Skeletal muscle satellite cell (primary cell): ENCODE data around the gene CATSPER4.

Experiments used
- H3K27me3 ChIP-seq: 2 replicates; pipeline ENCODE4 v1.7.0; 2013; ENCODE audit warnings: low read length; ENCODE audit not compliant: control insufficient read depth, insufficient read depth
- H3K36me3 ChIP-seq: 2 replicates; pipeline ENCODE4 v1.7.0; 2013; ENCODE audit warnings: mild to moderate bottlenecking, control low read depth, low read length; ENCODE audit not compliant: insufficient read depth
- H3K4me1 ChIP-seq: 2 replicates; pipeline ENCODE4 v1.7.0; 2013; ENCODE audit warnings: low read length; ENCODE audit not compliant: control insufficient read depth, insufficient read depth
- H3K4me2 ChIP-seq: 2 replicates; pipeline ENCODE4 v1.7.0; 2013; ENCODE audit warnings: mild to moderate bottlenecking, low read length
- H3K4me3 ChIP-seq: 2 replicates; pipeline ENCODE4 v1.7.0; 2013; ENCODE audit warnings: low read length
- H3K9ac ChIP-seq: 2 replicates; pipeline ENCODE4 v1.7.0; 2013; ENCODE audit warnings: mild to moderate bottlenecking, low read depth, low read length, moderate library complexity
- H3K9me3 ChIP-seq: replicated peaks from 2 replicates; pipeline ENCODE4 v1.7.0; 2013; ENCODE audit warnings: mild to moderate bottlenecking, control low read depth, low read length

CATSPER4 gene

DNA sequence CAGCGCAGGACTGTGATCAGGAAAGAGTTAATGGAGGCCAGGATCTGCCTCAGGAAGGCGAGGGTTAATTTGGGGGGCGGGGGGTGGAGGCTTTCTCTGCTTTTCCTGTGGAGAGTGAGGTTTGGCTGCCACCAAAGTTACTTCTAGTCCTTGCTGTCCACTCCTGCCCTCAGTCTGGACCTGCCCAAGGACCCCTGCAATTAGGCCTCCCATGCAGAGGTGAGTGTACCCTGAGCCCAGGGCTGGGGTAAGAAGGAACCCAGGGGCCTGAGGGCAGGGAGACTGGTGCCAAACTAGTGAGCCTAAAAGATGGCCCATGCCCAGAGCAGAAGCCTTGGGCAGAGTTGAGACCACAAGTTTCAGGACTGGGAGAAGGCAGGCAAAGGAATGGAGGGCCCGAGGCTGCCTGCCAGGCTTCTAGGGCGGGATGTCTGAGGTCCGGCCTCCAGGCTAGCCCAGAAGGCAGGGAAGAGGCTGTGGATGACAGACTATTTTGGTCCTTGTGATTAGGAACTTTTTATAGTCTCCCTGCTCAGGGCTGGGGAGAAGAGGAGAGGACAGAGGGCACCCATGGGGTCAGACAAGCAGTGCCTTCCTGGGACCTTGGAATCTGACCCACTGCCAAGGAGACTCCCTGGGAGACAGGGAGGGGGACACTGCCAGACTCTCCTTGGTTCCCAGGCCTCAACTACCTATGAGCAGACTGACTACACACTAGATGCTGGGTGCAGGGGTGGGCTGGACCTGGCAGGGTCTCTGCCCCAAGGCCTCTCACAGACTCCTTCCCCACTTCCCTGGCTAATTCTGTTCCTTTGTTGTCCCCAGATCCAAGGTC is 31.3 kb upstream of the CATSPER4 start, which contains the start of gene FAM110D:
Gene FAM110D (plus strand): TSS at position 172 of the 835 bp plus-strand sequence. CDS start 2,213 bp downstream, outside the sequence.
- Histone ChIP-seq H3K4me2 (no peak within 1 kb of the TSS), H3K4me3 (no peak within 1 kb of the TSS), H3K9me3 (no peaks in the 10 kb centered on the region), H3K4me1 (peaks cover 16% of the 10 kb centered on the region), H3K9ac (no peak within 1 kb of the TSS), H3K27me3 (peaks cover 47% of the 10 kb centered on the region), H3K36me3 (no peaks in the 10 kb centered on the region)

DNA sequence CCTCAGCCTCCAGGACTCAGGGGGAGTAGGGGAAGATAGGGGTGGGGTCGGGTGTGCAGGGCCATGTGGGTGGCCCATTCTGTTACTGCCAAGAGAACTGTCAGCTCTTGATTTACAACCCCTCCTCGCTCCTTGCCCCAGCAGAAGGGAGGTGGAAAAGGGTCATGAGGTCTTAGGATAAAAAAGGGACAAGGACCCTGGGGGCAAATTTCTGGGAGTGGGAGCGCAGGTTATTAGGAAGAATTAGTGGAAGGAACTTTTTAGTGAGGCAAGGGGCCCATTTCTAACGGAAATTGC is 30.7 kb upstream of the CATSPER4 start:
- Histone ChIP-seq H3K9ac (no peak overlapping the region), H3K4me3 (no peak overlapping the region), H3K4me2 (no peak overlapping the region), H3K27me3 (peaks cover 45% of the 10 kb centered on the region), H3K36me3 (no peaks in the 10 kb centered on the region), H3K4me1 (peaks cover 20% of the 10 kb centered on the region), H3K9me3 (no peaks in the 10 kb centered on the region)

- peak overlapping the region; percentile 95 for H3K4me2 ChIP-seq
- H3K36me3 ChIP-seq = no peaks in the 10 kb centered on the region
- peak overlapping the region; percentile 52 for H3K9ac ChIP-seq
- H3K4me3 ChIP-seq = peak overlapping the region; percentile 69
- peaks cover 41% of the 10 kb centered on the region for H3K27me3 ChIP-seq
- H3K9me3 ChIP-seq = no peaks in the 10 kb centered on the region
- H3K4me1 ChIP-seq = peaks cover 20% of the 10 kb centered on the region
Measured at GRCh38 chr1:26160527-26161414, 29.6 kb upstream of the CATSPER4 start.

GRCh38 chr1:26161415-26162219 is 28.8 kb upstream of the CATSPER4 start:
- peaks cover 33% of the 10 kb centered on the region for H3K27me3 ChIP-seq
- peak overlapping the region; percentile 52 for H3K9ac ChIP-seq
- H3K4me3 ChIP-seq = peak overlapping the region; percentile 69
- no peaks in the 10 kb centered on the region for H3K9me3 ChIP-seq
- peak overlapping the region; percentile 95 for H3K4me2 ChIP-seq
- H3K36me3 ChIP-seq = no peaks in the 10 kb centered on the region
- peaks cover 20% of the 10 kb centered on the region for H3K4me1 ChIP-seq

DNA sequence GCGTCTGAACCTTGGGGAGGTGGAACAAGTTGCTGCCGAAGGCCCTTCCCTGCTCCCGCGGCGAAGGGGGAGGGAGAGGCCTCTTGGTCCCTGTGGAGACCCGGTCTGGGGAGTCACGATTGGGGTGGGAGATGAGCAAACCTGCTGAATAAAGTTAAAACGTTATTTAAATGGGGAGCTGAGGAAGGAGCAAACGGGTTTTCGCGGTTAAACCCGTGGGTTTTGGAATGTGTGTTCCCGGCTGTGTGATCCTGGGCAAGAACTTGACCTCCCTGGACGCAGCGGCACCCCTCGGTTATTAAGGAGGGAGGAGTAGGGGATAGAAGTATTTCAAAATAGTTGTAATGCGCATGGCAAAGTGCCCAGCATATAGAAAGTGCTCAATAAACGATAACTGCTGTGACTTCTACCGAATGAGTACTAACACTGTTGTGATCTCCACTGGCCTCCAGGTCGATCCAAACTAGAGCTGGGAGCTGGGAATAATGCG is 28.1 kb upstream of the CATSPER4 start:
- peak overlapping the region; percentile 95 for H3K4me2 ChIP-seq
- no peak overlapping the region for H3K9ac ChIP-seq
- H3K9me3 ChIP-seq = no peaks in the 10 kb centered on the region
- H3K4me3 ChIP-seq = peak overlapping the region; percentile 69
- H3K27me3 ChIP-seq = peaks cover 29% of the 10 kb centered on the region
- H3K36me3 ChIP-seq = no peaks in the 10 kb centered on the region
- peaks cover 20% of the 10 kb centered on the region for H3K4me1 ChIP-seq

DNA sequence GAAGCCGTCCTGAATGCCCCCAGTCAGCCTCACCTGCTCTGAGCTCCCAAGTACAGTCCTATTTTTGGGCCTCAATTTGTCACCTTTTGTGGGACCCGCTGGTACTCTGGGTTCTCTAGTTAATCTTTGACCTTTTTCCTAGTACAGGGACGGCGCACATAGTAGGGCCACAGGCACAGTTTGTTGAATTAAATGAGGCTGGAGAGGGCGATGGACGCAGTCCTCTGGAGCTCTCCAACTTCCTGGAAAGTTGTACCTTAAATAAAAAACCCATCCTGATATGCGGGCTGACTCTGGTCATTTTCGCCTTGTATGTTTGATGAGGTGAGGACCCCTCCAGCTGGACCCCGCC is 26.7 kb upstream of the CATSPER4 start:
- H3K9ac ChIP-seq = peak overlapping the region; percentile 58
- peak overlapping the region; percentile 67 for H3K4me3 ChIP-seq
- peaks cover 22% of the 10 kb centered on the region for H3K27me3 ChIP-seq
- no peaks in the 10 kb centered on the region for H3K36me3 ChIP-seq
- H3K9me3 ChIP-seq = no peaks in the 10 kb centered on the region
- H3K4me2 ChIP-seq = peak overlapping the region; percentile 86
- H3K4me1 ChIP-seq = peaks cover 20% of the 10 kb centered on the region

DNA sequence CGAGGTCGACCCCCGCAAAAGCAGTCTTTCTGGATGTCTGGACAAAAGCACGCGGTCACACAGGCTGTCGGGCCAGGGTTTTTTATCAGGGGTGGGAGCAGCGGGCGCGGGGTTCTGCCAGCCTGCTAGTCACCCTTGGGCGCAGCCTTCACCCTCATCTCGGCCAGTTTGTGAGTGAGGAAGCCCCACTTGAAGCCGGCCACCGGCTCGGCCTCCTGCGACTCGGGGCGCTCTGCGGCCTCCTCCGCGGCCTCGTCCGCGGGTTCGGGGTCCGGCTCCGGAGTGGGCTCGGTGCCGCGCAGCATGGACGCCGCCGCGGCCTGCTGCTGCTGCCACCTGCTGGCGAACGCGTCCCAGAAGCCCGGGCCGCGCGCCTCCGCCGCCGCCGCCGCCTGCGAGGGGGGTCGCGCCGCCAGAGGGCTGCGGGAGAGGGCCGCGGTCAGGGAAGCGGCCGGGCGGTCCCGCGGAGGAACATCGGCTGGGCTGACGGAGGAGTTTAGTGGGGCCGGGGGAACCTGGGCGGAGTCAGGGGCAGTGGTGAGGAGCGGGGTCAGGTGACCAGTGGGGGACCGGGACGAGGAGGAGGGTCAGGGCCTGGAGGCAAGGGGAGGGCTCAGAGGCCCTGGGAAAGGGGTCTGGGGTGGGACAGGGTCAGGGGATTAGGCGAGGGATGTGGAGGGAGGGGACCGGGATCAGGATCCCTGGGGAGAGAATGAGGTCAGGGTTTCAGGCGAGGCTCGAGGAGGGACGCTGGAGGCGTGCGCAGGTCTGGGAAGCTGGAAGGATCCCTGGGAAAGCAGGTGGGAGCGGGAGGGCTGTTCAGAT is 26.2 kb upstream of the CATSPER4 start:
- peak overlapping the region; percentile 86 for H3K4me2 ChIP-seq
- H3K27me3 ChIP-seq = peaks cover 22% of the 10 kb centered on the region
- peak overlapping the region; percentile 58 for H3K9ac ChIP-seq
- H3K4me1 ChIP-seq = peaks cover 20% of the 10 kb centered on the region
- H3K9me3 ChIP-seq = no peaks in the 10 kb centered on the region
- peak overlapping the region; percentile 67 for H3K4me3 ChIP-seq
- H3K36me3 ChIP-seq = no peaks in the 10 kb centered on the region

DNA sequence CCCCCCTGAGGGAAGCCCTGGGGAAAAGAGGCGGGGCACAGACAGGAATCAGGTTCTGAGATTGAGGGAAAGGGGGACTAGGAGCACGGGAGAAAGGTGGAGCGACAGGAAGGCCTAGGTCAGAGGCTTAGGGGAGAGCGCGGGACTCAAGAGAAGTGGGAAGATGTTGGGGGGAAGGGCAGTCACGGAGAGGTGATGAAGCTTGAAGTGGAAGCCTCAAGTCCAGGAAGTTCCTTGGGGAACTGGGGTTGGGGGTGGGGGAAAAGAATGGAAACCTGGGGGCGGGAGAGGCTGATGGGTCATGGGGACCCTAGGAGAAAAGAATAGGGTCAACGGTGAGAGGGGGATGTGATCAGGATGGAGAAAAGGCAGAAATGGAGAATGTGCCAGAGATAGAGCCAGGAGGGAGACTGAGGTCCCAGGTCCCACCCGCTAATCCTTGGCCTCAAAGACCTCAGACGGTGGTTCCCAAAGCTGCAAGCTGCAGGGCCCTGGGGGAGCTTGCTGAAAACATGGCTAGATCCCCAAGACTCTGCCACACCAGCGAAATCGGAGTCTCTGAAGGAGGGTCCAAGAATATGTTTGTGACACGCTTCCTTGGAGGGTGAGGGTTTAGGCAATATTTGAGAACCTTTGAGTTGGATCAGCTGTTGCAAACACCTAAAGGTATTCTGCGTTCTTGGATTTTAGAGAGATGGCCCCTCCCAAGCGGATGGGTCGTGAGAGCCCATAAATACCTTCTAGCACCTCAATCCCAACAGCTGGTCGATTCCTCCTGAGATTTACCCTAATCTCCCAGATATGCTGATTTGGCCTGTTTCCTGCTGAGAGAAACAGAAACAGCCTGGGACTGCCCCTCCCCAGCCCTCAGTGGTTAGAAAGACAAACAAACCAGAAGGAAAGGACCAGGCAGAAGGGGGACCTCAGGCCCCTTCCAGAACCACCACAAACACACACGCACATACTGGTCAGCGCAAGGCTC is 25.2 kb upstream of the CATSPER4 start:
- H3K9ac ChIP-seq = no peak overlapping the region
- H3K4me1 ChIP-seq = peaks cover 20% of the 10 kb centered on the region

GRCh38 chr1:26166719-26167281 is 23.6 kb upstream of the CATSPER4 start:
- H3K4me3 ChIP-seq = no peak overlapping the region
- peaks cover 20% of the 10 kb centered on the region for H3K4me1 ChIP-seq
- H3K9me3 ChIP-seq = no peaks in the 10 kb centered on the region
- peaks cover 13% of the 10 kb centered on the region for H3K27me3 ChIP-seq
- H3K36me3 ChIP-seq = peaks cover 8% of the 10 kb centered on the region
- H3K9ac ChIP-seq = no peak overlapping the region
- no peak overlapping the region for H3K4me2 ChIP-seq

More for the DNA sequence above, 25.2 kb upstream of the CATSPER4 start:
- no peaks in the 10 kb centered on the region for H3K9me3 ChIP-seq
- peaks cover 22% of the 10 kb centered on the region for H3K27me3 ChIP-seq
- no peaks in the 10 kb centered on the region for H3K36me3 ChIP-seq
- H3K4me3 ChIP-seq = no peak overlapping the region
- H3K4me2 ChIP-seq = no peak overlapping the region
